ENCODE measurements around the gene COL19A1.
A peak's percentile ranks its signal among the peaks of the same experiment; 100 is the strongest.
"Not testable (repeated sequence)": the region's sequence is repeated elsewhere in the genome, so short reads cannot be mapped to it uniquely, and the experiment has no call there.

Gene COL19A1

DNA sequence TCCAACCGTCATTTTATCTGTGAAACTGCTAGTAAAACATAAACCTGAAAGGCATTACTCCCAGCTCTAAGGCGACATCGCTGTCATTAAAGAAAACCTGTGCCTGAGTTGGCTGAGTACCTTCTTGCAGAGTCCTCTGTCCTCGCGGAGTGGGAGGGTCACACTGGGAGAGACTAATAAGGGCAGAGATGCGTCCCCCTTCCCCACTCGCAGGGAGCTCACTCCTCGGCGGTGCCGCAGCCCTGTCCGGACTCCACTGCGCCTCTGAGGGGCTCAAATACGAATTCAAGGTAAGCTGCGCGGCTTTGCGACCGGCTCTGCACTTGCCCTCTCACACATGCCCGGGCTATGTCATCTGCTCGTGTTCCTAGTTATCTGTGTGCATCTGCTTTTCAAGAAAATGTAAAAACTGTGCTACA is at the start of gene COL19A1:
COL19A1 (plus strand) TSS at position 206 of the 419 bp plus-strand sequence. CDS start 13,012 bp downstream, outside the sequence.
- DNase-seq (ENCODE audit: extremely low read depth in 1 of 2, low read depth in 1 of 2): peak in 1 of 2 donors; percentile 2

DNA sequence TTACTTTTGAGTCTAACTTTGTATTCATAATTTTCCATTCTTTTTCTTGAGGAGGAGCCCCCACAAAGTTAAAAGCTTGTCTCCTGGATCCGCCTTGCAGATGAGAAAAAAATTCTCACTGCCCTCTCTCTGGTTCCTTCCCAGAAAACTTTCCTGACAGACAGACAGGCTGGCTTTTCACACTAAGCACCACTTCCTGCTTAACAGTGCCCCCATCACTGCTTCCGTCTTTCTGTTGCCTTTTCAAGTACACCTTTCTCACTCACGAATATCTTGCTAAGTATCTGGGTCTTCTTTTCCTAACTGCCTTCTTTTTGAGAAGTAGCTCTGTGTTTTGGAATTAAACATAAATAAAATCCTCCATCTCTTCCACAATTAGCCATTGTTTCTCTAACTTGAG is 49.8 kb upstream of the COL19A1 start:
- DNase-seq (ENCODE audit: extremely low read depth in 1 of 2, low read depth in 1 of 2): no peak

DNA sequence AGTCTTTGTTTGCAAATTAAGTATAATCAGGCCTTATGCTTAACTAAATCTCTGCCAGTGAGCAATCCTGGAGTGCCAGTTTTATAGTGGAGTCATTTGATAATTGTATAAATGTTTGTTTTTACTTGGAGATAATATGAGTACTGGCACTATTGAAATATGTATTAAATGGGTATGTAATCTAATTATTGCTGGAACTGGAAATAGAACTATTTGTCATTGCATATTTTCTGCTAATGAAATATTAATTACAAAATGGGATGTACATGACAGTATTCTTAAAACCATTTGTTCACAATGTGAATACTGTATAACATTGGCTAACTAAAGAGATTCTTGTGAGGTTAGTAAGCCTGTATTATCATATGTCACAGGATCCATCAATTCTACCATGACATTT is 49.0 kb upstream of the COL19A1 start:
- DNase-seq (ENCODE audit: extremely low read depth in 1 of 2, low read depth in 1 of 2): no peak

DNA sequence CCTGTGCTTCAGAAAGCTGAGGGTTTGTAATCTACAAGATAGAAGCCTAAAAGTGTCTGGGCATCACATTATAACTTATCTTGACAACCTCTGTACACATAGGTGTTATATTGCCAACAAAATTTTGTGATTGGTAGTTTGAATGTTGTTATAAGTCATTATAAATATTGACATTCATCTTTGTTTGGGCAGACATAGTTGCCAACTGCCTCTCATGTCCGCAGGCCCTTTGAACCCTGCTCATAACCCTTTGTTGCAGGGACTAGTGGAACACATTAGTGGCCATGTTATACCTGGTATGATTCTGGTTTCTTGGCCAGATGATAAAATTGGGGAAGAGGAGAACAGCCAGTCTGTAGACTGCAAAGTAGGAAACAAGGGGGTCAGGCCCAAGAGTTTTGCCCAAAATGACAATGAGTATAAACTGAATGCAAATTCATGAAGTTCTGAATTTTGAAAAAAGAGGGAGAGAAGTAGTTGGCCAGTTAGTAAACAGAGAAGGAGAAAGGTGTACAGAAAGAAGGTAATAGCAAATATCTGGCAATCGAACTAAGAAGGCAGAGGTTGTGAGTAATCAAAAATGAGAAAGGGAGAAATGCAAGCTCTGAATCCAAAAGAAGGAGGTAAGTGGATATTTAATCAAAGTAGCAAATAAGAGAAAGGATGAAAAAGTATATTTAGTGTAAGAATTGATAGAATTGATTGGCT is 48.0 kb upstream of the COL19A1 start:
- DNase-seq (ENCODE audit: extremely low read depth in 1 of 2, low read depth in 1 of 2): no peak

DNA sequence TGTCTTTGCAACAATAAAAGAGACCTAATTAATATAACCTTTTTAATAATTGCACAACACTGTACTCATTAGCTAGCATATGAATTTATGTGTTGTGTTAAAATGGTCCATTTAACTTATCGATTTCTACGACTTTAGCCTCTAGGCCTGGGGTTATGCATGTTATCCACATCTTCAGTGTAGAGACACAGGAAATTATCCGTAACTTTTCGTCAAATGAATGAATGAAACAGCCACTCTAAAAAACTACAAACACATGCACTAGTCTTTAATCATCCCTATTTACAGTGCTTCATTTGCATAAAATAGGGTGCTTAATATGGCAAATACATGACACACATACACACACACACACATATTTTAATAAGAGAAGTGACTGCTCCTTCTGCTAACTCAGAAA is 47.2 kb upstream of the COL19A1 start:
- no peak for DNase-seq (ENCODE audit: extremely low read depth in 1 of 2, low read depth in 1 of 2)

DNA sequence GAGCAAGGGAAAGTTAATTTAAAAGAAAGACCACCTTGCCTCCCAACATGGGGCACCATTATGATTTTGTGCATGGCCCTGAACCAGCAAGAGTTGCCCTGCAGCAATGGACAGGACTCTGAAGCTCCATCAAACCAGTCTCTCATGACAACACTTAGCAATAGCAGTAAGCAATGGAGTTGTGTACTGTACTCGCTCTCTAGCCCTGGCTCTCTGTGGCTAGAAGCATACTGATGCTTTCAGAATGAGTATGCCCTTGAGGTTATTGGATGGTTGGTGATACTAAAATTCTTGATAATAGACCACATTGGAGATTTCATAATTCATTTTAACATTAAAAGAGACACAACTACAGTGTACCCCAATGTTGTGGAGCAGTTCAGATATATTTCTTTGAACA is 46.3 kb upstream of the COL19A1 start:
- no peak for DNase-seq (ENCODE audit: extremely low read depth in 1 of 2, low read depth in 1 of 2)

DNA sequence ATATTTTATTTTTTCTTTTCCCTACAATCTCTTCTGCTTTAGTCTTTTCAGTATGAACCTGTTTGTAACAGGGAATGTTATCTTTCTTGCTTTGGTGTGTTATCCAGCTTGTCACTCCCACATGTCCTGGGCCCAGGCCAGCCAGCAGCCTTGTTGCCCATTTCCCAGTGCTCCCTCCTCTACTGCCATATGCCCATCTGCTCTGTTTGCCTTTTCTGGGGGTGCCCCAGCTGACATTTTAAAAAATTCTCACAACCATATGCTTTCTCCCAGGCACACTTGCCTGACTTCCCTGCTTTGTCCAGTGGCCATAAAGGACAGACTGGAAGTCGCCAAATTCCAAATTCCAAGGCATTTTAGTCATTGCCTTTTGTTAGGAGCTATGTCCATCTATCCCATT is 45.9 kb upstream of the COL19A1 start:
- DNase-seq (ENCODE audit: extremely low read depth in 1 of 2, low read depth in 1 of 2): no peak

DNA sequence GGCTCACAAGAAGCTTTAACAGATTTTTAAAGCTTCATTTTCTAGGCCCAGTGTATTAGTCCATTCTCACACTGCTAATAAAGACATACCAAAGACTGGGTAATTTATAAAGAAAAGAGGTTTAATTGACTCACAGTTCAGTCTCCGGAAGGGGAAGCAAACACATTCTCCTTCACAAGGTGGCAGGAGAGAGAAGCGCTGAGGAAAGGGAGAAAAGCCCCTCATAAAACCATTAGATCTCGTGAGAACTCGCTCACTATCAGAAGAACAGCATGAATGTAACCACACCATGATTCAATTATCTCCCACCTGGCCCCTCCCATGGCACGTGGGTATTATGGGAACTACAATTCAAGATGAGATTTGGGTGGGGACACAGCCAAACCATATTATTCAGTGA is 42.0 kb upstream of the COL19A1 start:
- not testable (repeated sequence) for DNase-seq (ENCODE audit: extremely low read depth in 1 of 2, low read depth in 1 of 2)

DNA sequence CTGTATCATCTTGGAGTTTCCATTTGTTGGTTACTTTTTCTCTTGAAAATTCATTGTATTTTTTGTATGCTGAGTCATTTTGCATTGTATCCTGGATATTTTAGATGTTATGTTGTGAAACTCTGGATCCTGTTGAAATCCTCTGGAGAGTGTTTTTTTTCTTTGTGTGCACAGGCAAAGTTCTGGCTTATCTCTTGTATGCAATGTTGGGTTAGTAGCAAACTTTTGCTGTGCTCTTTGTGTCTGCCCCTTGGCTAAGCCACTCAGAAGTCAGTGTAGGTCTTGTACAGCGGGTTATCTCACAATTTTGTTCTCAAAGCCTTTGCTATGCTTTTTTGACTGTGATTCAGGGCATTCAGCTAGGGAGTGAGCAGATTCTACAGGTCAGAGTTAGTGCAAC is 40.5 kb upstream of the COL19A1 start:
- DNase-seq (ENCODE audit: extremely low read depth in 1 of 2, low read depth in 1 of 2): no peak

DNA sequence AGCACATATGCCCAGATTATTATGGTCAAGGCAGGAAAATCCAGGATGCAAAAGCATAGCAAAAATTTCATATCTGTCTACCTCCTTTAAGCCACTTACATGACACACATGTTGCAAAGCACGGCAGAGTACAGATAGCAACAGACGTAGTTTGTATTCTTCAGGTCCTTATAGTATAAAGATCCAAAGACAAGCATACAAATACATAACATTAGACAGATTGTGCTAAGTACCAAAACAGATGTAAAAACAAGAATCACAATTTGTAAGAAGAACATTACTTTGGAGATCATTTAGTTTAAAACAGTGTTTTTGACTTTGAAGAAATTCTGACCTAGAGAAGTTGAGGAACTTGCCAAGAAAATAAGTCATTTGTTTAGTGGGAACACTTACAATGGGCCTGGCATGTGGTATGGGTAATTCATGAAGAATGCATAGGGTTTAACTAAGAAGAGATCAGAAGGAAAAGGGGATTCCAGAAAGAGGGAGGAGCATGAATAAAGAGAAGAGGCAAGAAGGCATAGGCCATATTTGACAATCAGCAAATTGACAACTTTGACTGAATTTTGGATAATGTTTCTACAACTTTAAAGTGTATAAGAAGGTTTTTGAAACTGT is 39.0 kb upstream of the COL19A1 start:
- no peak for DNase-seq (ENCODE audit: extremely low read depth in 1 of 2, low read depth in 1 of 2)

DNA sequence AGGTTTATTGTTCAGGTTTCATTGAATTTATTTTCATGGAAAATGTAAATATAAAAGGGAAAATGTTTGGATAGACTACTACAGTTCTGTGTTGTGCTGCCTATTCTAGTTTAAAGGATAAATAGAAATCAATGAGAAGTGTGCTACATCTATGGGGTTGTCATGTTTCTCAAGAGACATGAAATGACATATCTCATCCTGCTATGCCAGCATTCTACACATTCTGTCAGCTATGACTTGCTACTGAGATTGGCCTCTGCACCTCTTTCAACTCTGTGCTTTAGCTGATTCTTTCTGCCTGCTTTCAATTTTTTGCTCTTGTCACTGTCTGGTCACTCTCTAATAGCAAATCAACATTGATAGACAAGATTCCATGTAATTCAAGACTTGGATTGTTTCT is 33.8 kb upstream of the COL19A1 start:
- DNase-seq (ENCODE audit: extremely low read depth in 1 of 2, low read depth in 1 of 2): no peak

DNA sequence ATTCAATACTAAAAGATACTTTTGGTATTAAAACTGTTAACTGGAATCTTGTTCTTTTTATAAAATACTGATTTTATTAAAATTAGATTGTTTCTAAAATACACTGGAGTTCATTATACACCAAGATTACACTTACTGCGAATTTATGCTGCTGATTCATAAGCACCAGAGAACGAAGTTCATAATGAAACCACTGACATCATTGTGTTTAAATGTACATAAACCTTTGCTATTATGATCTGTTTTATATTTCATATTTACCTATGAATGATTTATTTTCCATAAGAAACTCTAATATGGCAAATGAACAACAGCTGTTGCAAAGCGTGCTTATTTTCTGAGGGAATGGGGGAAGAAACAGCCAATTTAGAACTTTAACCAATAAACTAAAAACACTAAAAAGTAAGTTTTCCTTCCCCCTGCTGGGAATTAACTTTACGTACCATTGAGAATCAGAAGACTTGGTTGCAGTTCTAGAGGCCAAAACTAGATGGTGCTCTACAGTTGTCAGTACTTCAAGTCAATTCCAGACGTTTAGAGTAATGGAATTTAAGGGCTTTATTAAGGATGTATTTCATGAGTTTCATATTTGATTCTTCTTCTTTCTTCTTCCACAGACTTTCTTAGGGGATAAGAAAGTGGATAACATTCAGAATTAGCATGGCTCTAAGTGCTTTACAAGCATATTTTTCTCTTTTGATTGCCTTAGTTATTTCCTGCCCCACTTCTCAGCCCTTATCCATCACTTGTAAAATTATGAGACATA is 30.8 kb upstream of the COL19A1 start:
- DNase-seq (ENCODE audit: extremely low read depth in 1 of 2, low read depth in 1 of 2): no peak

DNA sequence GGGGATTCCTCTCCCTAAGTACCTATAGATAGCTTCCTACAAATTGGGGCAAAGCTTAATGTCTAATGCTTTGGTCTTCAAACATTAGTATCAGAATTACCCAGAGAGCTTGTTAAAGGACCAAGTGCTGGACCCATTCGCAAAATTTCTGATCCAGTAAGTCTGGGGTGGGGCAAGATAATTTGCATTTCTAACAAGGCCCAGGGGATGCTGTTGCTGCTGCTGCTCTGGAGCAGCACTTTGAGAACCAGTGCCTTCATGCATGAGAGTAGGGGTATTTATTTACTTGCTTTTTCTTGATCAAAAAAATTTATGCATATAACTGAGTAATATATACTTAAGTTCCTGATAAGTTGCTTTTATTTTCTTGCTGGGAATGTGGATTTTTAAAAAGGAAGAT is 24.5 kb upstream of the COL19A1 start:
- no peak for DNase-seq (ENCODE audit: extremely low read depth in 1 of 2, low read depth in 1 of 2)

DNA sequence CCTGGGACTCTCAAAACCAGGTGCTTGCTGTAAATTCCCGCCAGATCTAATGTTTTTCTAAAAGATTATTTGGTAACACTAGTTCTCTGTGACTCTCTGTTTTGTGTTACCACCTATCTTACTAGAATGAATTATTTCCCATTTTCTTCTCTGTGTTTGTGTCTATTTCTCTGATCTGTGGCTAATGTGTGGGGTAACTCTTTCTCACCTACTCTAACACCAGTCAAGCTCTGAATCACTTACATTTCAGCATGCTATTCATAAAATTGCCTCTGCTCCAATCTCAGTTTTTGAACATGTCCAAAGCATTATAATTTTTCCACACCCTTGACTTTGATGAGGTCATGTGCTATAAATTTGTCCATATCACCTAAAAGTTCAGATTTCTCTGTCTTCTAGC is 23.2 kb upstream of the COL19A1 start:
- no peak for DNase-seq (ENCODE audit: extremely low read depth in 1 of 2, low read depth in 1 of 2)

DNA sequence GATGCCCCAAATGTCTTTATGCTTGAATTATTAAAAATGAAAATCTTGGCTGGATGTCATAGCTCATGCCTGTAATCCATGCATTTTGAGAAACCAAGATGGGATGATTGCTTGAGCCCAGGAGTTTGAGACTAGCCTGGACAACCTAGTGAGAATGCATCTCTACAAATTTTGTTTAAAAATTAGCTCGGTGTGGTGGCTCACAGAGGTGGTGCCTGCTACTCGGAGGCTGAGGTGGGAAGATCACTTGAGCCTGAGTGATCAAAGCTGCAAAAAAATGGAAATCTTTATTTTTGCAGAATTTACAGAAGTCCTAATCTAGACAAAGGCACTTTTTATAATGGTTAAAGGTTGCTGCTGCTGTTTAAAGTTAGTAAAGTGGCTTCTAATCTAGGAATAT is 20.0 kb upstream of the COL19A1 start:
- no peak for DNase-seq (ENCODE audit: extremely low read depth in 1 of 2, low read depth in 1 of 2)

DNA sequence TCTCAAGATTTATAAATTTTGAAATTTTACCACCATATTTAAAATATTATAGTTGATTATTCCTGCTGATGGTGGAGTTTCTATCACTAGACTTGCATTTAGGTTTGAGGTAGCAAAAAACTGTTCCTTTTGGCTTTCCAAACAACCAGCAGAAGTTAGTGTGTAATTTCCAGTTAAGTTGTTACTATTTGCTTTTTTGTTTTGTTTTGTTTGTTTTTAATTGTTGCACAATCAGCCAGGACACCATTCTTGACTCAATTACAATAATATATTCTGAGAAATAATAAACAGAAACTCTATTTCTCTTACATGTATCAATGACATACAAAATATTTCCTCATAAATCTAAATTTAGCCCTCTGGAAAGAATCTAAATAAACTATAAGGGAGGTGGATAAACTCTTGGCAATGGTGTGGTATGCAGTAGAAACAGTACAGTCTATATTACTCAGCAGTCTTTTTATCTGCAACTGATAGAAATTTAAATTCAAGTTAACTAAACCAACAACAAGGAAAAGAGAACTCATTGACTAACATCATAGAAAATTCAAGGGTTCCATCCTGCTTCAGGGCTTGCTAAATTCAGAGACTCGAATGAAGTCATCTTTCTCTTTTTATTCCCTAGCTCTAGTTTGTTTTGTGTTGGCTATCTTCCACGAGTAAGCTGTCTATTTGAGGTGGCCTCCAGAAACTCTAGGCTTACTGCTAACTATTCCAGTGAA is 19.4 kb upstream of the COL19A1 start:
- no peak for DNase-seq (ENCODE audit: extremely low read depth in 1 of 2, low read depth in 1 of 2)

DNA sequence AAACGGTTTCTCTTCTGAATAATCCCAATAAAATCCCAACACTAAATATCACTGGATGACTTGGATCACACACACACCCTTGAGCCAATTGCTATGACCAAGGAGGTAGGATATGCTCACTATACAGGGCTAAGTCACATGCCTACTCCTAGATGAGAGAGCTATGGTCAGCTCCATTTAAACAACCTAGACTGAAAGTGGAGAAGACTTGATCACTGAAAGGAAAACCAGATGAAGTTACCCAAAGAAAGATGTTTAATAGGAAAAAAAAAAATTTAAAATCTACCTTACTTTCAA is 18.9 kb upstream of the COL19A1 start:
- no peak for DNase-seq (ENCODE audit: extremely low read depth in 1 of 2, low read depth in 1 of 2)

DNA sequence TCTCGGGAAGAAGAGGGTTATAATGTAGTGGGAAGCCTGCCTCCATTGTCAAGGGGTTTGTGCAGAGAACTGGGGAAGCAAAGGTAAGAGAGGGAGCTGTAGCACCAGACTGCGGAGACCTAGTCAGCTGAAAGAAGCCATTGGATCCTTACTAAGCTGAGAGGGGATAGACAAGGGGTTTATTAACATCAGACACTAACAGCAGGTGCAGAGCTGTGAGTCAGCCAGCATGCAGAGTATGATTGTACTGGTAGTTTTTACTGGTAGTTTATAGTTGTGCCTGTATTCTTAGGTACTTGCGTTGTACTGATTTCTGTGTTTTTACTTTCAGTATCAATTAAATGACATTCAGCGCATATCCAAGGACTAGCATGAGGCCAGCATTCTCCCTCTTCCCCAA is 17.8 kb upstream of the COL19A1 start:
- no peak for DNase-seq (ENCODE audit: extremely low read depth in 1 of 2, low read depth in 1 of 2)

DNA sequence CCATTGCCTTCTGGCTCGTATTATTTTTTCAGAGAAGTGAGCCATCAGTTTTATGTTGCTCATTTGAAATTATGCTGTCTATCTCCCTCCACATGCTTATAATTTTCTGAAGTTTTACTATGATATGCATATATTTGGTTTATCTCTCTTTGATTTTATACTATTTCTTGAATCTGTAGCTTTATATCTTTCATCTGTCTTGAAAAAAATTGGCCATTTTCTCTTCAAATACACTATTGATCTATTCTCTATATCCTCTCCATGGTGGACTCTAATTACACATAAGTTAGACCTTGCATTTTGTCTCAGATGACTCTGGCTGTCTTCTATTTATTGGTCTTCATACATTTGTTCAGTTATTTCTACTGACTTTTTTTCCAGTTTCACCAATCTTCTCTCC is 13.7 kb upstream of the COL19A1 start:
- DNase-seq (ENCODE audit: extremely low read depth in 1 of 2, low read depth in 1 of 2): no peak

DNA sequence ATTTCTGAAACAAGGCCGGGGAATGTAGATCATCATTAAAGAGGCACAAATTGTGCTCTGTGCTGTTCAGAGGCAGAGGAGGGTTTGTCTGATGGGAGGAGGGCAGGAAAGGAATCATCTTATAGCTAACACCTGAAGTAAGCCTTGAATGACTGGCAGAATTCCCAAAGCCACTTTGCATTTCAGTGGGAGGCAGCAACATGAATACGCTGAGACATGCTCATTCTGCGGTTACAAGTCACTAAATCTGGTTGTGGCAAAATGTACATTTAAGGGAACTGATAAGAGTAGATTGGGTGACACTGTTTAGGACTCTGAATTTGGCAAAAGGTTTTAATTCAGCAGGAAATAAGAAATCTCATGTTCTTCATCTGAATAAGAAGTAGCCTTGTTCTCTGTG is 4.4 kb upstream of the COL19A1 start:
- DNase-seq (ENCODE audit: extremely low read depth in 1 of 2, low read depth in 1 of 2): no peak

DNA sequence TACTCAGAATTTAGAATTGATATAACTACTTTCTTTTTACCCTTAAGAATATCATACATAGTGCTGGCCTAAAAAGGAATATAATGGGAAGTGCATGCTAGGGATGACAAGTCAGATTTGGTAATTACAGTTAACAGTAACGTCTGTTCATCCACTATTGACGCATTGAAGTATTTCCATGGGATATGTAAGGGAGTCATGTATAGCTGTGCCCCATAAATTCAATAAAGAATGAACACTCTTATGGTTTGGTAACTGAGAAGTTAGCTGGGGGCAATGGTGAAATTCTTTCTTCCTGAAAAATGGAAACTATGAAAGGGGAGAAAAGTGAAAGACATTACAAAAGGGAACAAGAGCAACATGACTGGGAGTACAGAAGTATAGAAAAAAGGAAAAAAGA is 2.6 kb upstream of the COL19A1 start:
- no peak for DNase-seq (ENCODE audit: extremely low read depth in 1 of 2, low read depth in 1 of 2)

DNA sequence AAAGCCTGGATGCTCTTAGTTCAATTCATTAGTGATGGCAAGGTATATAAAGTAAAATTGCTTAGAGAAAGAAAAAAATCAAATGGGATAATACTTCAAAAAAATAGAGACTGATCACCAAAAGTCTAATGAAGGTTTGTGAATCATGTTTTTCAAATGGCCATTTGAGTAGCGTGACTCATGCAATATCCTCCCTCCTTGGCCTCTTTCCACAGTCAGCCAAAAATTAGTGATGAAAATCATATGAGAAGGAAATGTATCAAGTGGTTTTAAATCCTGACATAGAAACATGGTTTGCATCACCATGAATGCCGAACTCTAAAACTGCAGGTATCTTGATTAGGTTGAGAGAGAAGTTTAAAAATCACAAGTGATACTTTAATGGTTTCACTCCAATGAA is 1.2 kb upstream of the COL19A1 start:
- DNase-seq (ENCODE audit: extremely low read depth in 1 of 2, low read depth in 1 of 2): no peak
